NCI-H187 treated with DMSO at 0.1 percent for 48 hours (cell line): ENCODE results near the gene LRRN4.
"Not testable (repeated sequence)": the region's sequence is repeated elsewhere in the genome, so short reads cannot be mapped to it uniquely, and the experiment has no call there.

Experiments
- DNase-seq: peaks from one replicate; lab custom pipeline; 2025; lab: John Stamatoyannopoulos, UW

The LRRN4 gene

DNA sequence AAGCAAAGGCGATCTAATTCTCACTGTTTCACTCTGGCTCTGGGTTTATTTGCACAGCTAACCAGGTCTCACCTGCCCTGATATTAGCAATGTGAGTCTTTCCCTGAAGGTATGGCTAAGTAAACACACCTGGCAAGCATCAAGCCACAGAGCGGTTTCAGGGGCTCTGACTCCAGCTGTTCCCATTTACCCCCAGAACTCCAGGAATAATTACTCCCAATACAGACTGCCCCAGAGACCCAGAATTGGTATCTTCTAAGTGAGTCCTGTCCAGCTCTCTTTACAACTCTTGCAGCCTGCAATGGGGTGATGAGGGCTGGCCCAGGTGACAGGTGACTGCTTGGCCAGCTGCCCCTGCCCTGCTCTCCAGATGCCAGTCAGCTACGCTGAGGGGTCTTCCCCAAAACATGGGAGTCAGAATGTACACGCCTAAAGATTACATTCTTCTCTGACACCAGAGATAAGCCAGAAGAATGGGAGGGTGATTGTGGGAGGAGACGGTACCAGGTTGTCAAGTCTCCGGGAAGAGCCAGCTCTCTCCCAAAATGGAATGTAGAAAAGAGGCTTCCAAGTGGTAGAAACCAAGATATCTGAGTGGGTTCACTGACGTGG is 4.9 kb upstream of the LRRN4 start:
- DNase-seq = peak; percentile 51

DNA sequence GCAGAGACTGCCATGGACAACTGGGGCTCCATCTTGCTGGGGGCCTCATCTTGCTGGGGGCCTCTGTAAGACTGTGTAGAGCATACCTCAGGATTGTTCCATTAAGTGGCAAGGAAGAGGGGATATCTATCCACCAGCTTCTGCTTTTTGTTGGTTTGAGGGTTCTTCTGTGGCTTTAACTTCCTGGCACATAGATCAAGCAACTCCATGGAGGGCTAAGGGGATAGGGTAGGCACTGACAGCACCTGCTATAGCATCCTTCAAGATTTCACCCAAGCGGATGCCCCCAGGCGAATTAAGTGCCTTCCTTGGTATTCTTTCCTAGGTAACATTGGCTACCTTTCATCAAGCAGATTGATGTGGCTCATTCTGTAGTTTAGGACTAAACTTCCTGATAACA is 3.8 kb upstream of the LRRN4 start:
- DNase-seq = no peak

DNA sequence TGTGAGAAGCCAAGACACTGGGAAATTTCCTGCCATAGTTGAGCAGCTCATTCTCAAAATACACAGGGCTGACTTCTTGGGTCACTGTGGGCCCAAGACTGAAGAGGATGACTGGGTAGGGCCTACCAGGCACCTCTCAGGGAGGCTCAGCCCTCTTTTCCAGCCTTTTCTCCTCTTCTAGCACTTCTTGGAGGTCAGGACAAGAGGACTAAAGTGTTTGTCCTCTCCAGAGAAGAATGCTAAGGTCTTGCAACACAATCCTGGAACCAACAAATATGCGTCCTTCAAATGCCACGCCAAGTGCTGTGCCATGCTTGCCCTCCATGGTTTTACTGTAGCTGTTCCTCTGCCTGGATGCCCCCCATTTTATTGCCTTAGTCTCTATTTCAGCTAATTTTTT is 3.3 kb upstream of the LRRN4 start:
- DNase-seq = no peak

DNA sequence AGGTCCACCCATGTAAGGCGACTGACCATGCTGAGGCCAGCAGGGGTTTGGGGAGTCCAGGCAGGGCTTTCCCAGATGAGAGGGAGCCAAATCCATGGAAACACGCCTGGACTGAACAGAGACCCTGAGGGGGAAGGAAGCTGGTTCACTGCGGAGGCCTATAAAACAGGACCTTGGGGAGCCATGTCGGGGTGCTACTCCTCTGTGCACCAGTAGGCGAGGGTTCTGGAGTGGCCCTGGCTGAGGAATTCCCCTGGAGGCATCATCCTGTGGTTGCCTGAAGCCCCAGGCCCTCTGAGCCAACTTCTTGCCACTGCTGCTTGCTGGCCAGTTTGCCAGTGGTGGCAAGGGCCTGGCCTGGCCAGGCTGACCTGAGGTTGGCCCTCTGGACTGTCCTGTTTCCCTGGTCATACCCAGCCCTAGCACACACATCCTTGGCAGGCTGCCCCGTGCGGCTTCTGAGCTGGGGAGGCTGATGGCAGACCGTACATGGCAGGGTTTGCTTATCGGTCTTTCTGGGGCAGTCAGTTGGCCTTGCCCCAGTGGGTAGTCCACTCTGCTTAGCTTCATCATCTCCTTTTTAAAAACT is 2.2 kb upstream of the LRRN4 start:
- no peak for DNase-seq

DNA sequence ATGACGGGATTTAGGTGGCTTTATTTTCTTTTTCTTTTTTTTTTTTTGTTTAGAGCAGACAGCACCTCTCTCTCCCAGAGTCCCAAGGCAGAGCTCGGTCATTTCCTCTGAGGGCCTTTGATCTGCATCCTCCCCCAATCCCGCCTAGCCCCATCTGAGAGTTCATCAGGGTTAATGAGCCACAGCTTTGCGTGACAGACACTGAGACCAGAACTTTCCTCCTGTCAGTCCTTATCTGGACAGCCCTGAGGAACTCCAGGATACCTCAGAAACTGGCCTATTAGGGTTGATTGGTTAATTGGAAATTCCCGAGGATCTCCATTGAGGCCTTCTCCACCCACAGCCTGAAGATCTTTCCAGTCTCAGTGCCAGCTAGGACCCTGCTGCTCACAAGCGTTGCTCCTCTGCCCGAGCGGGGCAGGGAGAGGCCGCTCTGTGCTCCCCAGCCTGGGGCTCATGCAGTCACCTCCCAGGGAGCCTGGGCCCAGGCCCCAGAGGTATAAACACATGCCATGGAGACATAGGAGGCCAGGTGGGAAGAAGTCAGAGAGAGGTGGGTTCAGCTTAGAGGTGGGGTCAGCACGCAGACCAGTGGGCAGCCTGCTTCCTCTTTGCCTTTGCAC is 1.4 kb upstream of the LRRN4 start:
- DNase-seq = no peak

DNA sequence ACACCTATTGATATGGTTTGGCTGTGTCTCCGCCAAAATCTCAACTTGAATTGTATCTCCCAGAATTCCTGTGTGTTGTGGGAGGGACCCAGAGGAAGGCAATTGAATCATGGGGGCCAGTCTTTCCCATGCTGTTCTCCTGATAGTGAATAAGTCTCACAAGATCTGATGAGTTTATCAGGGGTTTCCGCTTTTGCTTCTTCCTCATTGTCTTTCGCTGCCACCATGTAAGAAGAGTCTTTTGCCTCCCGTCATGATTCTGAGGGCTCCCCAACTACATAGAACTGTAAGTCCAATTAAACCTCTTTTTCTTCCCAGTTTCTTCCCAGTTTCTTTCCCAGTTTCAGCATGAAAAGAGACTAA is 810 bp upstream of the LRRN4 start:
- not testable (repeated sequence) for DNase-seq

DNA sequence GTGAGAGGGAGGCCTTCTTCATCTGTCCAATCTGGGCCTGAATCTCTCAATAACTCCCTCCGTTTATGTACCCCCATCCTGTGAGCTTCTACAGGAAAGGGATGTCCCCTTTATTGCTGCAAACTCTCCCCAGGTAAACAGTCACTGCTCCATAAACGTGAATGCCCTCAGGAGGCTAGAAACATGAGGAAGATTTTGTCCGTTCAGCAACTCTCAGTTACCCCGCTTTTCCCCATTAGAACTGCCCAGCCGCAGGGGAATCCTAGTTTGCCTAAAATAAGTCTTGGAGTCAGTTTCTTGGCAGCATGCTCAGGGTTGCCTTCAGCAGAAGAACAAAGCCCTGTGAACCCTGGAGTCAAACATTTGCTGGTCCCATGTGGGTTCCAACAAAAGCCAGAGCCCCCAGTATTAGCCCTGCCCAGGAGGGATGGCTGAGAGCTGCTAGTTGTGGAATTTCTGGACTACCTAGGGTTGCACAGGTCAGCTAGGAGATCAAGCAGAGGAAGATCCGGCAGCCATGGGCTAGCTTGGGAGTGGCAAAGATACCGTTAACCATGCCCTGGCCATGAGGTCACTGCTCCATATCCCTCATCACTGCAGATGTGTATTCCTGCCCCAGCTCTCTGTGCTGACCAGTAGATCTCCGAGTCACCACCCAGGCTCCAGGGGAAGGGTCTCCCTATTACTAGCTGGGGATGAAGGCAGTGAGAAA is 640 bp downstream of the LRRN4 start:
- no peak for DNase-seq

DNA sequence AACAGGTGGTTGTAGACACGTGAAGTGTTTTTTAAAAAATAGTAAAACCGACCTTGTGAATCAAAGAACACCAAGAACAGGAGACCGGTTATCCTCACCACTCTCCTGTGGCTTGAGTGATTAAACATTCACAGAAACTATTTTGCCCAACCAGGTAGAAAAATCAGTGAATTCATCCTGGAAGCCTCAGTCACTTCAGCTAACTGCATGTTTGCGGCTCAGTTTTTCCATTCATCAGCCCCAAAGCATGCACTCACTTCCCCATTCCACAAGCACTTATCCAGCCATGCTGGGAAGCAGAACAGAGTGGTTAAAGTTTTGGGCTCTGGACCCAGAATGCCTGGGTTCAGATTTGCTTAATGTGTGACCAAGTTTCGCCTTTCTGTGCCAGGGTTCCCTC is 2.4 kb downstream of the LRRN4 start:
- DNase-seq = no peak

DNA sequence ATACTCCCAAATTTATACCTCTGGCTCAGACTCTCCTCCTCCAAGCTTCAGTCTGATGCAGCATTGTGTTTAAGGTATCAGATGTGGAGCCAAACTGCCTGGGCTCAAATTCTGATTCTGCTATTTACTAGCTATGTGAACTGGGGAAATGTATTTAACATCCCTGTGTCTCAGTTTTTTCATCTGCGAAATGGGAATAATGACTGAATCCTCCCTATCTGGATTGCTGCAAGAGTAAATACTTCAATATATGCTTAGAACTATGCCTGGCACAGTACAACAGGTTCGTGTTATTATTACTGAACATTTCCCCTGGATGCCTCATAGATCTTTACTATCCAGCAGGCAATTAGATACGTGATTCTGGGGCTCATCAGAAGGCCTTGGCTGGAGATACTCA is 5.5 kb downstream of the LRRN4 start:
- DNase-seq = no peak

DNA sequence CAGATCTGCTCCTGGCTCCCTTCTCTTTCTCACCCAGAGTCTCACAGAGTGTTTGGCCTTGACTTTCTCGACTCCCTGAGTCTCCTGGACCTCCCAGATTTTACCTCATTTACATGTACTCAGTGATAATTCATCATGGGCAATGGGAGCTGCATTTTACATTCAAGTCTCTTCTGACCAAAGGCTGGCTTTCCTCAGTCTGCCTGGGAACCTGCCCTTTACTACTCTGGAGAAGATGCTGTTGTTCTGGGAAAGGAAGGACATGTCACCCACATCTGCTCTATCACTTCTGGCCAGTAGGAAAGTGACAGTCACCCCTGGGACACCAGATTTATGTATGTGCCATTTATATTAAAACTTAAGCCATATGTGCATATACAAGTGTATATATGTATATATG is 7.4 kb downstream of the LRRN4 start:
- no peak for DNase-seq

DNA sequence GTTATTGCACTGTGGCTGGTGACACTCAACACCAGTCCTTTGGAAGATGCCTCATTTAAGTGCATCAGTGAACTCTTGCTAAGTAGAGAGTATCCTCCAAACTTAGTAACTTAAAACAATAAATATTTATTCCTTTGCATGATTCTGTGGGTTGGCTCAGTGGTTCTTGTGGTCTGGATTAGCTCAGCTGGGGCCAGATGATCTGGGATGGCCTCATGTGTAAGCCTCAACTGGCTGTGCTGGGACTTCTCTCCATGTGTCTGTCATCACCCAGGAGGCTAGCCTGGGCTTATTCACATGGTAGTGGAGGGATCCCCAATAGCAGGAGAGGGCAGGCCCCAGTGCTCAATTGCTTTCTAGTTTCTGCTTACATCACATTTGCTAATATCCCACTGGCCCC is 8.3 kb downstream of the LRRN4 start:
- DNase-seq = no peak

DNA sequence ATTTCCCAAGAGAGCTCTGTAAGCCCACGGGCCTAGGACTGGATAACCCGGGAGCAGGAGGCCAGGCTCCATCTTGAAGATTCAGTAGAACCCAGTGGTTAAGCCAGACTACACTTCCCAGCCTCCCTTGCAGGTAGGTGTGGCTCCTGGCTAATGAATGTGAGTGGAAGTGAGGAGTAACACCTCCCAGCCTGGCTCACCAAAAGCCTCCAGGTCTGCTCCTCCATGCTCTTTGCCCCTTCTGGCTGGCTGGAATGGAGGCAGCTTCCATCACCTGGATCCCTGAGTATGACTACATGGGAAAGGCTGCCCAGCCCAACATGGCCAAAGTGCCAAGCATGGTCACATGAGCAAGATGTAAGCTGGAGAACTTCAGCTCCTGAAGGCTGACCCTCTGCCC is 9.7 kb downstream of the LRRN4 start:
- DNase-seq = no peak

DNA sequence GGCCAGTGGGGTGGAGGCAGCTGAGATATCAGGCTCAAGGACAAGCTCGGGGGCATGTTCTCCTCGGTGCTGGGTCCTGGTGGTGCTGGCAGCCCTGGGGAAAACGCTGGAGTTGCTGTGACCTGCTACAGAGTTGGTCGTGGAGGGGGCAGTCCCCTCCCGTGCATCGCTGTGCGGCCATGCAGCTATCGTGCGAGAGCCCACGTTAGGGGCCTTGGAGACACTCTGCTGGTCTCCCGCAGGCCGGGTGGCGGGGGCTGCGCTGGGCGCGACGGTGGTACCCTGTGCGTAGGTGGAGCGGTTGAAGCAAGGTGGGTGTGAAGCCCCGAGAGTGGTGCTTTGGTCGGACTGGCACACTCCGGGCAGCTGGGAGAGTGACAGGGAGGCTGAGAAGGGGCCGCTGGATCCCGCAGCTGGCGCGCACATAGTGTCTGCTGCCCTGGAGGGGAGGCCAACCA is 12.0 kb downstream of the LRRN4 start:
- DNase-seq = no peak

DNA sequence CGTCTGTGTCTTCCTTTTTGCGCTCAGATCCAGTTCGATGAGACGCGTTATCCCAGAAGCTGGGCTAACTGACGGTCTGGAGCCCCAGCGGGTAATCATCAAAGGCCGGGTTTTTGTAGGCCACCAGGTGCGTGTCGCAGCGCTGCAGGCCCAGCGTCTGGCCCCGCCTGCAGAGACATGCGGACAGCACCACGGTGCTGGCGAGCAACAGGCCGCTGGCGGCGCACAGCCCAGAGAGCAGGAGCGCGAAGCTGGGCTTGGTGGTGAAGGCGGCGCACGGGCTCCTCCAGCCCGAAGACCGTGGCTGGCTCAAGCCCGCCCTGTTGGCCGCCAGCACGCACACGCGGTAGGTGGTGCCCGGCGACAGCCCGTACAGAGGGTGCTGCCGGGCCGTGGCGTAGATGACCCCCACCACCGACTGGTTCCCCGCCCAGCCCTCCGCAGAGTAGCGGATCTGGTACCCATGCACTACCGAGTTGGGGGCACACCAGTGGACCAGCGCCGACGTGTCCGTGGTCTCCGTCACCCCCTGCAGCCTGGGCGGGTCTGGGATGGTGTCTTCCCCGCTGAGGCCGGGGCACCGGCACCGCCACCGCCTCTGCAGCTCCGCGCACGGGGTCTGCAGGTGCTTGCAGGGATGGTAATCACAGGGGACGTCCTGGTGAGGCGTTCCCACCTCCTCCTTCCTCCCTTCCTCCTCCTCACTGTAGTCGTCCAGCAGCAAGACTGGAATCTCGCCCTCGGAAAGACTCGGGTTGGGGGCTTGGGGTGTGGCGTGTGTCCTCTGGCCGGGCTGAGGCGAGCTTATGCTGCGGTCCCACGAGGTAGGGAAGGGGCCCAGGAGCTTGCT is 12.7 kb downstream of the LRRN4 start:
- no peak for DNase-seq

DNA sequence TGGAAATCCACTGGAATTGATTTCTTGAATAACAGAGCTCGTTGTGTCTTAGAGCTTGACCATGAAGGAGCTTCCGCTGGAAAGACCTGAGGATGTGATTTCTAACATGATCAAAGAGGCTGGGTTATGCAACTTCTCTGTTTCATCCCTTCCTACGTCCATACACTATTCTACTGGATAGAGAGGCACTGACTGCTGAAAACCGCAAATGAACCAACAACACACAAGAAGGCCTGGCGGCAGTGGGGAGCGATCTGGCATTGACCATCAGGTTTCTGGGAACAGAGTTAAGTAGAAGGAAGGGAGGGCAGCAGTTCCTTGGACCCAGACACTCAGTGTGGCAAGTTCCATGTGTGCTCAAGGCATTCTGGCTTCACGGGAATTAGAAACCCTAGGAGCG is 13.3 kb downstream of the LRRN4 start:
- no peak for DNase-seq

DNA sequence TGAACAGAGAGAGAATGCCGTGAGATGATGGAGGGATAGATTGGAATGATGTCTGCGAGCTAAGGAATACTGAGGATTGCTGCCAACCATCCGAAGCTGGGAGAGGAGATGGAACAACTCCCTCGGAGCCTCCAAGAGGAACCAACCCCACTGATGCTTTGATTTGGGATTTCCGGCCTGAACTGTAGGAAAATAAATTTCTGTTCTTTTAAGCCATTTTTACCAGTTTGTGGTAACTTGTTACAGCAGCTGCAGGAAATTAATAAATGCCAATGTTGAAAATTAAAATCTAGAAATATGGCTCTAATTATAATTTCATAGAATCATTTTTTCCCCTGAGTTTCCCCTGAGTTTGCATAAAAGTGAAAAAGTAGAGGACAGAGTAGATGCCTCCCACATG is 14.1 kb downstream of the LRRN4 start:
- DNase-seq = no peak

DNA sequence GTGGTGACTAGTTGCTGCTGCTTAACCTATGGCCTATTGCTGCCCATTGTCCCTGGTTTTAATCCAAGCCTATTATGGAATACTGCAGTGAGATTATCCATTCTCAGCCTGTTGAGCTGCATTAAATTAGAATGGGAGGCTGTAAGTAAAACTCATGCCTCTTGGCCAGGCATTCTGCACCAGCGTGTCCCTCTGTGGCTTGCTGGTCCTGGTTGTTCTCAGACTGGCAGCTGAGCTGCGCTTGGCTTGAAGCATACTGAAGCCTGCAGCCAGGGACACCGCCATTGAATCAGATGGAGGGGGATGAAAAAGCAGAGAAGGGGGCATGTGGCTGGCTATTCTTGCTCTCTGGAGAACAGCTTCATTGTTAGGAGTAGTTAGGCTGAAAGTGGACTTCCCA is 15.6 kb downstream of the LRRN4 start:
- no peak for DNase-seq

DNA sequence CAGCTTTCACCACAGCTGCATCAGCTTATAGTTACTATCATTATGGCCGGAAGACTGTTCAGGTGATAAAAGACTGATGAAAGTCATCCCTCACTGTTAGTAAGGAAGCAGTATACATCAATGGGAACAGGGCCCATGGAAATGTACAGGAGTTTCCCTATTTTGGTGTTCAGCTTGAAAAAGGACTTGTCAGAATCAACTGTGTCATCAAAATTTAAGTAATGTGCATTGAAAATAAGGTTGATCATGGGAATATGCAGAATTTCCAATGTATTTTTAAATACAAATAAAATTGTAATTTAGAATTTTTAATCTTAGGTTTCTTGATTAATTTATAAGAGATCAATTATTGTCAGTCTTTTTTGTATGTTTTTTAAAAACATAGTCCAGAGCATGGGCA is 16.8 kb downstream of the LRRN4 start:
- DNase-seq = no peak

DNA sequence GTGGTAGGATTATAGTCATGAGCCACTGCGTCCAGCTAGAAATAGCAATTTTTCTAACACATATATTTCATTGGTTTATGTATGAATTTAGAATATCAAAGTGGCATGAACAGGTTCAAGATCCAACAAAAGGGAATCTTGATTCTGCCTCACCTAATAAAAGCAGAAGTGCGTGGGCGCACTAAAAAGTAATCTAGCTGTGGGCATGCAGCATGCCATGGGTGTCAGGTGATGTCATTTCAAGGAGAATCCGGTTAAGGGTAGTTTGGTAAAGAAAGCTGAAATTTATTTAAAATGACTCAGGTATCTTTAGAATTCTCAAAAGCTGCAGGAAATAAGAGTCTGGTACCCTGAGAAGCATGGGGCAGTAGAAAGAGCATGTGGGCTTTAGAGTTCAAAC is 17.6 kb downstream of the LRRN4 start:
- DNase-seq = no peak

DNA sequence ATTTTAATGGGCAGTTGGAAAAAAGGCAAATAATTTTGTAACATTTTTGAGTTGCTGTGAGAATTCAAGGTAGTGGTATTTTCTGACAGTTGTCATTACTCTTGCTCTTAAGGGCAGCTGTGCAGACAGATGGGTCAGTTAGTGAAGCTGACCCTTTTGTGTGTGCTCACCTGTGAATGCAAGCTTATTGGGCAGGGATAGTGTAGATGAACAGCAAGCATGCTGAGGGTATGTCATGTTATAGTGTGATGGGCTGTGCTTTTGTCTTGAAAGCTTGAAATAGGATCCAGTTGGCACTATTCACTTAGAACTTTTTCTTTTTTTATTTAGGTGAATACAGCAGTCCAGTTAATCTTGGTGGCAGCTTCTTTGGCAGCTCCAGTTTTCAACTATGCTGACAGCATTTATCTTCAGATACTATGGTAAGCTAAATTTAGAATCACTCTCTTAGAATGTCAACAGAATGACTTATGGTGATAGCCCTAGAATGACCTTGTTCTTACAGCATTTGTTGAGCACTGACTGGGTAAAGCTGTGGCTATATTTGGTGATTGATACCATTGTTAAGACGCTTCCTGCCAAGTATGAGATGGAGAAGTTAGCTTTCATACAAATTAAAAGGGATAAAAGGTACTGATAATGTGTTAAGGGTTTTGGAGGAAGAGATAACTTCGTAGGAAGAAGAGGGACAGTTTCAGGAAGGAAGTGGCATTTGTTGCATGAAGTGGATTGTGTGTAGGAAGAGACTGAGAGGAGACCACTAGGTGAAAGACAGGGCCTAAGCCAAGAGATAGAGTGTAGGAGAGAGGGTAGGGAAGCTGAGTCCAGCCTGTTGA is 19.5 kb downstream of the LRRN4 start:
- no peak for DNase-seq

DNA sequence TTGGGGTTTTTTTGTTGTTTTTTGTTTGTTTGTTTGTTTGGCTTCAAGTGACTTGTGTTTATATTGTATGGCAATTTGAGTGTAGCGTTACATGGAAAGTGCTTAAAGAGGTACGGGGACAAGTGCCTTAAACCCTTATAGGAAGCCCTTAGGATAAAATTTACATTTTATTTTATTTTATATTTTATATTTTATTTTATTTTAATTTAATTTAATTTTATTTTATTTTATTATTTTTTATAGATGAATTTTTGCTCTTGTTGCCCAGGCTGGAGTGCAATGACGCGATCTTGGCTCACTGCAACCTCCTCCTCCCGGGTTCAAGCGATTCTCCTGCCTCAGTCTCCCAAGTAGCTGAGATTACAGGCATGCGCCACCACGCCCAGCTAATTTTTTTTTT is 21.0 kb downstream of the LRRN4 start:
- DNase-seq = not testable (repeated sequence)
